Sigmoid colon (tissue), 7 donors: ENCODE measurements around the gene OR56A4. TPM values are rescaled to one million over a fixed set of nuclear protein-coding genes. Genes with fewer than 3 reads are reported as not detected.
"Not testable (repeated sequence)": the region's sequence is repeated elsewhere in the genome, so short reads cannot be mapped to it uniquely, and the experiment has no call there.

Source experiments
- DNase-seq: peaks from one replicate; pipeline ENCODE4 v3.0.0-alpha.2; 2019
- H3K27ac ChIP-seq, 4 donors: fragments of 200-600 bp; sonication (generic); one replicate each; pipeline ENCODE4 v1.5.1; 2016 to 2019; ENCODE audit warnings: mild to moderate bottlenecking in 1 of 4
- H3K27me3 ChIP-seq, 3 donors: fragments of 200-600 bp; sonication (generic); one replicate each; pipeline ENCODE4 v1.5.1; 2019; ENCODE audit warnings: mild to moderate bottlenecking in 1 of 3
- H3K36me3 ChIP-seq, 4 donors: fragments of 200-600 bp; sonication (generic); one replicate each; pipeline ENCODE4 v1.5.1; 2016 to 2019
- H3K4me1 ChIP-seq, 4 donors: fragments of 200-600 bp; sonication (generic); one replicate each; pipeline ENCODE4 v1.5.1; 2017 to 2019
- H3K4me3 ChIP-seq, 4 donors: fragments of 200-600 bp; sonication (generic); one replicate each; pipeline ENCODE4 v1.5.1; 2017 to 2019; ENCODE audit warnings: mild to moderate bottlenecking in 2 of 4, moderate library complexity in 1 of 4
- H3K9me3 ChIP-seq, 4 donors: fragments of 200-600 bp in 3 of 4; sonication (generic) in 3 of 4; one replicate each; pipeline versions ENCODE4 v1.5.1 to v1.6.1; 2013 to 2019
- EP300 ChIP-seq, 4 donors: sonication (generic); formaldehyde crosslinking; IDR thresholded peaks; one replicate each; pipeline ENCODE4 v1.6.1; 2017; ENCODE audit warnings: antibody characterized with exemption in 4 of 4
- POLR2A ChIP-seq, 2 donors: fragments of 450-650 bp; IDR thresholded peaks; one replicate each; pipeline ENCODE4 v1.6.1; 2016; ENCODE audit warnings: antibody characterized with exemption in 2 of 2, mild to moderate bottlenecking in 2 of 2, moderate library complexity in 2 of 2
- POLR2AphosphoS5 ChIP-seq, 4 donors: sonication (generic); formaldehyde crosslinking; IDR thresholded peaks; one replicate each; pipeline ENCODE4 v1.6.1; 2017; ENCODE audit warnings: antibody characterized with exemption in 4 of 4
- WGBS, 2 donors: extraction: QIAGEN DNeasy Blood & Tissue Kit; methylation state at CpG; one replicate each; pipeline ENCODE4 v1.1.7; 2013; 5-methylcytosine and 5-hydroxymethylcytosine counted together
- intact Hi-C: fragments of 100-400 bp; cut with DNase I; formaldehyde crosslinking; loops from one replicate; pipeline ENCODE4 v1.15.1; 2023
- polyA plus RNA-seq, 3 donors: library from polyadenylated mRNA; stranded (reverse); fragments of 200-250 nt; gene quantifications; one replicate each; pipeline ENCODE4 v1.2.3, GENCODE V29; 2013
- small RNA-seq, 3 donors: library from RNA; depleted of rRNA; stranded (forward); fragments of <200 nt; gene quantifications; one replicate each; pipeline ENCODE3, GENCODE V24; 2016
- total RNA-seq, 4 donors: library from RNA; depleted of rRNA; stranded (reverse); fragments of >200 nt; gene quantifications; one replicate each; pipeline ENCODE4 v1.1.0, GENCODE V29; 2016
- TF ChIP-seq, protein P1 (sequence below), 4 experiments: fragments of 450-650 bp in 3 of 4; fragments of 200-600 bp in 1 of 4; IDR thresholded peaks; one replicate each; pipeline ENCODE4 v1.5.1; 2016 to 2019; ENCODE audit warnings: antibody characterized with exemption in 4 of 4, mild to moderate bottlenecking in 3 of 4, moderate library complexity in 2 of 4
- donor health status: healthy with polysubstance abuse.
- donor health status: Bipolar disorder and iron deficiency.
- donor health status: healthy.

The OR56A4 gene
- total and polyA plus RNA-seq, 7 donors = not detected

DNA sequence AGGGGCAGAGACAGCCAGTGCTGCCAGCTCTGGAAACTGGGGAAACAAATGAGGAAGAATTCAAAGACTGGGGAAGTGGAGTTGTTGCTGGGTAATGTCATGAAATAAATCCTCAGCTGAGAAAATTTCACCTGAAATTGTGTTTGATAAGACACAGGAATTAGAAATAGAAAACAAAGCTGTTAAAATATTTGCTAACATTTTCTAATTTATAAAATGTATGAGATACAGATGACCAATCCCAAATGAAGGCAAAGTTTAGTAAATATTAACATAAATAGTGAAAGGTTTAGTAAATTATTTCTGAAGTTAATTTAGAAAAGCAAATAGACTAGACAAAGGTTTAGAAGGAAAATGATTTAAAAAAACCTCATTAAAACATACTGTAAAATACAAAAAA is 38.4 kb downstream of the OR56A4 start, which contains the start of gene OR56A5:
TSS of gene OR56A5 (minus strand) at position 101 of the 400 bp plus-strand sequence. CDS start at position 101, 0 bp downstream.
- no peaks in the 10 kb centered on the region for H3K36me3 ChIP-seq
- no peak within 1 kb of the TSS for H3K4me3 ChIP-seq
- TF ChIP-seq POLR2A (IDR thresholded peaks at IDR 0.05) (no peak), POLR2AphosphoS5 (IDR thresholded peaks at IDR 0.05) (no peak), EP300 (IDR thresholded peaks at IDR 0.05) (no peak)
- TF ChIP-seq, protein P1, sequence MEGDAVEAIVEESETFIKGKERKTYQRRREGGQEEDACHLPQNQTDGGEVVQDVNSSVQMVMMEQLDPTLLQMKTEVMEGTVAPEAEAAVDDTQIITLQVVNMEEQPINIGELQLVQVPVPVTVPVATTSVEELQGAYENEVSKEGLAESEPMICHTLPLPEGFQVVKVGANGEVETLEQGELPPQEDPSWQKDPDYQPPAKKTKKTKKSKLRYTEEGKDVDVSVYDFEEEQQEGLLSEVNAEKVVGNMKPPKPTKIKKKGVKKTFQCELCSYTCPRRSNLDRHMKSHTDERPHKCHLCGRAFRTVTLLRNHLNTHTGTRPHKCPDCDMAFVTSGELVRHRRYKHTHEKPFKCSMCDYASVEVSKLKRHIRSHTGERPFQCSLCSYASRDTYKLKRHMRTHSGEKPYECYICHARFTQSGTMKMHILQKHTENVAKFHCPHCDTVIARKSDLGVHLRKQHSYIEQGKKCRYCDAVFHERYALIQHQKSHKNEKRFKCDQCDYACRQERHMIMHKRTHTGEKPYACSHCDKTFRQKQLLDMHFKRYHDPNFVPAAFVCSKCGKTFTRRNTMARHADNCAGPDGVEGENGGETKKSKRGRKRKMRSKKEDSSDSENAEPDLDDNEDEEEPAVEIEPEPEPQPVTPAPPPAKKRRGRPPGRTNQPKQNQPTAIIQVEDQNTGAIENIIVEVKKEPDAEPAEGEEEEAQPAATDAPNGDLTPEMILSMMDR (IDR thresholded peaks at IDR 0.05) = no peak
- intact Hi-C loops = no loop called here
- no peaks in the 10 kb centered on the region for H3K4me1 ChIP-seq
- DNase-seq = no peak
- H3K9me3 ChIP-seq = no peaks in the 10 kb centered on the region
- no peaks in the 10 kb centered on the region for H3K27me3 ChIP-seq
- H3K27ac ChIP-seq = no peak within 1 kb of the TSS

DNA sequence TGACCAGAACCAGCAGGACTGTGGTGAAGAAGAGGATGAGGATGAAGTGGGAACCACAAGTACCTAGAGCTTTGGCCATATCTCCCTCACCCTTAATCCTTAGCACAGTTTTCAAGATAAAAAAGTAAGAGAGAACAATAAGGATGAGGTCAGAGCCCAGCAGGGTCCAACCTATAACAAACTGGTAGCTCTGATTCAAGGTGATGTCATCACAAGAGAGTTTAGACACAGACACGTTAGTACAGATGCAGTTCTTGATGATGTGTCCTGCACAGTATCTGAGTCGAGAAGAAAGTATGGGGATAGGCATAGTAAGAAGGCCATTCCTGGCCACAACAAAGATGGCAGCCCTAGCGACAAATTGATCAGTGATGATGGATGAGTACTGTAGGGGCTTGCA is 39.0 kb downstream of the OR56A4 start:
- Histone ChIP-seq H3K4me1 (no peaks in the 10 kb centered on the region), H3K27me3 (no peaks in the 10 kb centered on the region), H3K36me3 (no peaks in the 10 kb centered on the region), H3K9me3 (no peaks in the 10 kb centered on the region), H3K4me3 (no peak overlapping the region), H3K27ac (no peak overlapping the region)
- WGBS, 2 donors = 64 to 83% methylated on average over 3 of the region's 3 CpGs
- intact Hi-C loops = no loop called here
- no peak for TF ChIP-seq POLR2A (IDR thresholded peaks at IDR 0.05)
- TF ChIP-seq, protein P1 (IDR thresholded peaks at IDR 0.05) = no peak
- TF ChIP-seq EP300 (IDR thresholded peaks at IDR 0.05) = no peak
- DNase-seq = no peak

DNA sequence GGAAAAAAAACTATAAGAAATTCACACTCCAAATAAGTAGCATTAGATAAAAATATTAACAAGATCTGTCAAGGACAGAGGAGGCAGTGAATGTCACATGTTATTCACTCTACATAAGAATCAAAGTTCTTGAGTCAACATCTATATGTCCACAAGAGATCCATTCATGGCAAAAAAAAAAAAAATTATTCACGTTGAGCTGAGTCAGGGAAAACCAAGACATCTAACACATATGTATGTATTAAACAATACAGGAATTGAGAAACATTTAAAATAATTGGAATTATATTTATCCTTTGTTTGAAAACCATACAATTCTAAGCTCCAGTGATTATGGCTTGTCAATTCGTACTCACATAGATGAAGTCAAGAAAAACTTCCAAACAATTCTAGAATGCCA is 39.8 kb downstream of the OR56A4 start:
- H3K9me3 ChIP-seq = no peaks in the 10 kb centered on the region
- H3K4me3 ChIP-seq = no peak overlapping the region
- no peak overlapping the region for H3K27ac ChIP-seq
- no peak for DNase-seq
- H3K36me3 ChIP-seq = no peaks in the 10 kb centered on the region
- intact Hi-C loops = no loop called here
- no peak for TF ChIP-seq POLR2AphosphoS5 (IDR thresholded peaks at IDR 0.05)
- TF ChIP-seq, protein P1 (IDR thresholded peaks at IDR 0.05) = no peak
- TF ChIP-seq POLR2A (IDR thresholded peaks at IDR 0.05) = no peak
- TF ChIP-seq EP300 (IDR thresholded peaks at IDR 0.05) = no peak
- no peaks in the 10 kb centered on the region for H3K27me3 ChIP-seq
- WGBS, 2 donors = 69 to 75% methylated on average over 2 of the region's 2 CpGs
- H3K4me1 ChIP-seq = no peaks in the 10 kb centered on the region

DNA sequence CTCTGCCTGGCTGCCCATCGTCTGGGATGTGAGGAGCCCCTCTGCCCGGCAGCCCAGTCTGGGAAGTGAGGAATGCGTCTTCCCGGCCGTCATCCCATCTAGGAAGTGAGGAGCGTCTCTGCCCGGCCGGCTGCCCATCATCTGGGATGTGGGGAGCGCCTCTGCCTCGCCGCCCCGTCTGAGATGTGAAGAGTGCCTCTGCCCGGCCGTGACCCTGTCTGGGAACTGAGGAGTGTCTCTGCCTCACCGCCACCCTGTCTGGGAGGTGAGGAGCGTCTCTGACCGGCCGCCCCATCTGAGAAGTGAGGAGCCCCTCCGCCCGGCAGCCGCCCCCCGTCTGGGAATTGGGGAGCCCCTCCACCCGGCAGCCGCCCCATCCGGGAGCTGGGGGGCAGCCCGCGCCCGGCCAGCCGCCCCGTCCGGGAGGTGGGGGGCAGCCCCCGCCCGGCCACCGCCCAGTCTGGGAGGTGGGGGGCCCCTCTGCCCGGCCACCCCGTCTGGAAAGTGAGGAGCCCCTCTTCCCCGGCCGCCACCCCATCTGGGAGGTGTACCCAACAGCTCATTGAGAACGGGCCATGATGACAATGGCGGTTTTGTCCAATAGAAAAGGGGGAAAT is 45.9 kb downstream of the OR56A4 start:
- H3K9me3 ChIP-seq, H3K4me1 ChIP-seq, DNase-seq, intact Hi-C loops, H3K27me3 ChIP-seq, H3K27ac ChIP-seq, H3K4me3 ChIP-seq, H3K36me3 ChIP-seq: not testable (repeated sequence)
- 92 to 93% methylated on average over 40 of the region's 40 CpGs for WGBS, 2 donors

DNA sequence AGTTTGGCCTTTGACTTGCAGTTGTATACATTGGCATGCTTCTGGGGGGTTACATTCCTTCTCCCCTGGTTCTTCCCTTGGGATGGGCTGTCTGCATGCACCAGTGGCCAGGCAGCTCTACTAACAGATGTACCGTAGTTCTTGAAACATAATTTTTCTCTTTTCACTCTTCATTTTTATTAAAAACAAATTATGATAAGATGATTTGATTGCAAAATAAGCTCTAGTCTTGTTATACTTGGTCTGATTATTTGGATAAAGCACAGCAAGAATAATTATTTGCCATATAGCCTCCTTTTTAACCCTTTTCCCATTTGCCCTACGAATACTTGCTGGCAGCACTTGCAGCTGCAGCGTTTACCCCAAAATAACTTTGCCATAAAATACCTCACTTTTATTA is 51.2 kb downstream of the OR56A4 start:
- Histone ChIP-seq H3K36me3 (no peaks in the 10 kb centered on the region), H3K9me3 (peaks cover 0 to 3% (median 1%) of the 10 kb centered on the region in 4 donors), H3K4me1 (no peaks in the 10 kb centered on the region), H3K27me3 (no peaks in the 10 kb centered on the region), H3K27ac (no peak overlapping the region), H3K4me3 (no peak overlapping the region)
- no peak for DNase-seq
- WGBS, 2 donors = 88 to 90% methylated on average over 3 of the region's 3 CpGs
- intact Hi-C loops = no loop called here
- TF ChIP-seq, protein P1 (IDR thresholded peaks at IDR 0.05) = no peak
- TF ChIP-seq EP300 (IDR thresholded peaks at IDR 0.05) (no peak), POLR2A (IDR thresholded peaks at IDR 0.05) (no peak)

Small RNA genes lying within 50 kb of the gene (small RNA-seq; reads per million reads assigned to genes)
- 0 to 0.44 (median 0) reads per million in 3 donors for gene RNA5SP329

Other genes starting within 250 kb of the OR56A4 start
- not detected for gene OR52N5, start 223.6 kb downstream of the OR56A4 start, total RNA-seq
- gene OR52N5, start 223.6 kb downstream of the OR56A4 start, polyA plus RNA-seq = not detected
- not detected for gene OR52N1, start 215.7 kb downstream of the OR56A4 start, total RNA-seq
- gene OR52N1, start 215.7 kb downstream of the OR56A4 start, polyA plus RNA-seq = not detected
- gene OR52N2, start 198.0 kb downstream of the OR56A4 start, total RNA-seq = not detected
- under 1 TPM in 1 of 3 donors, not detected in 2; 0.10 TPM for gene OR52N2, start 198.0 kb downstream of the OR56A4 start, polyA plus RNA-seq
- gene OR52E6, start 165.0 kb downstream of the OR56A4 start, total RNA-seq = not detected
- not detected for gene OR52E6, start 165.0 kb downstream of the OR56A4 start, polyA plus RNA-seq
- gene OR52E8, start 149.3 kb downstream of the OR56A4 start, total RNA-seq = not detected
- not detected for gene OR52E8, start 149.3 kb downstream of the OR56A4 start, polyA plus RNA-seq
- gene OR52E4, start 126.3 kb downstream of the OR56A4 start, total RNA-seq = not detected
- not detected for gene OR52E4, start 126.3 kb downstream of the OR56A4 start, polyA plus RNA-seq
- gene OR52E5, start 113.7 kb downstream of the OR56A4 start, total RNA-seq = not detected
- not detected for gene OR52E5, start 113.7 kb downstream of the OR56A4 start, polyA plus RNA-seq
- gene OR56A3, start 64.7 kb downstream of the OR56A4 start, total RNA-seq = not detected
- gene OR56A3, start 64.7 kb downstream of the OR56A4 start, polyA plus RNA-seq = not detected
- not detected for gene OR56A5, start 38.5 kb downstream of the OR56A4 start, total RNA-seq
- not detected for gene OR56A5, start 38.5 kb downstream of the OR56A4 start, polyA plus RNA-seq
- gene OR52L1, start 20.0 kb downstream of the OR56A4 start, total RNA-seq = not detected
- gene OR52L1, start 20.0 kb downstream of the OR56A4 start, polyA plus RNA-seq = not detected
- under 1 TPM in 1 of 4 donors, not detected in 3; under 0.01 TPM for gene OR56A1, start 23.8 kb upstream of the OR56A4 start, total RNA-seq
- gene OR56A1, start 23.8 kb upstream of the OR56A4 start, polyA plus RNA-seq = not detected
- gene OR56B4, start 100.7 kb upstream of the OR56A4 start, total RNA-seq = not detected
- not detected for gene OR56B4, start 100.7 kb upstream of the OR56A4 start, polyA plus RNA-seq
- gene OR52B2, start 163.4 kb upstream of the OR56A4 start, total RNA-seq = not detected
- gene OR52B2, start 163.4 kb upstream of the OR56A4 start, polyA plus RNA-seq = not detected
- gene OR52W1, start 192.3 kb upstream of the OR56A4 start, total RNA-seq = not detected
- not detected for gene OR52W1, start 192.3 kb upstream of the OR56A4 start, polyA plus RNA-seq
- gene C11orf42, start 198.6 kb upstream of the OR56A4 start, total RNA-seq = not detected
- gene C11orf42, start 198.6 kb upstream of the OR56A4 start, polyA plus RNA-seq = not detected
- 10 to 100 TPM; 21.6 to 66.0 (median 36.6) TPM for gene FHIP1B, start 227.7 kb upstream of the OR56A4 start, total RNA-seq
- gene FHIP1B, start 227.7 kb upstream of the OR56A4 start, polyA plus RNA-seq = 10 to 100 TPM; 43.5 to 89.0 (median 49.2) TPM
- gene CNGA4, start 232.1 kb upstream of the OR56A4 start, total RNA-seq = under 1 TPM in 1 of 4 donors, not detected in 3; 0.55 TPM
- under 1 TPM in 1 of 3 donors, not detected in 2; 0.16 TPM for gene CNGA4, start 232.1 kb upstream of the OR56A4 start, polyA plus RNA-seq